Measurements from ENCODE around the gene PLD5. TPM values are rescaled to one million over a fixed set of nuclear protein-coding genes. Genes with fewer than 3 reads are reported as not detected.
"Not testable (repeated sequence)": the region's sequence is repeated elsewhere in the genome, so short reads cannot be mapped to it uniquely, and the experiment has no call there.

The PLD5 gene
- total RNA-seq, 2 experiments from 2014 or later = not detected

GRCh38 chr1:242350446-242350845 is 174.1 kb downstream of the PLD5 start:
- H3K4me3 Mint-ChIP-seq; H3K9me3 Mint-ChIP-seq (ENCODE audit: low read depth); CTCF ChIA-PET; H3K27me3 Mint-ChIP-seq; H3K4me1 Mint-ChIP-seq; H3K36me3 Mint-ChIP-seq; ATAC-seq; H3K27ac Mint-ChIP-seq; DNase-seq: not testable (repeated sequence)

GRCh38 chr1:242349636-242350035 is 174.9 kb downstream of the PLD5 start:
- H3K27me3 Mint-ChIP-seq = no peaks in the 10 kb centered on the region
- no peaks in the 10 kb centered on the region for H3K9me3 Mint-ChIP-seq (ENCODE audit: low read depth)
- H3K36me3 Mint-ChIP-seq = no peaks in the 10 kb centered on the region
- no peak for ATAC-seq
- DNase-seq = no peak
- CTCF ChIA-PET = no interaction called here
- no peaks in the 10 kb centered on the region for H3K4me1 Mint-ChIP-seq
- H3K4me3 Mint-ChIP-seq = no peak overlapping the region
- no peak overlapping the region for H3K27ac Mint-ChIP-seq

GRCh38 chr1:242330865-242331264 is 193.6 kb downstream of the PLD5 start:
- H3K27me3 Mint-ChIP-seq; CTCF ChIA-PET; H3K36me3 Mint-ChIP-seq; H3K4me3 Mint-ChIP-seq; ATAC-seq; H3K27ac Mint-ChIP-seq; H3K9me3 Mint-ChIP-seq (ENCODE audit: low read depth); H3K4me1 Mint-ChIP-seq; DNase-seq: not testable (repeated sequence)

GRCh38 chr1:242327381-242327780 is 197.1 kb downstream of the PLD5 start:
- H3K4me1 Mint-ChIP-seq; CTCF ChIA-PET; H3K4me3 Mint-ChIP-seq; H3K36me3 Mint-ChIP-seq; H3K9me3 Mint-ChIP-seq (ENCODE audit: low read depth); H3K27ac Mint-ChIP-seq; ATAC-seq; DNase-seq; H3K27me3 Mint-ChIP-seq: not testable (repeated sequence)

- ATAC-seq; H3K9me3 Mint-ChIP-seq (ENCODE audit: low read depth); H3K4me1 Mint-ChIP-seq; H3K27ac Mint-ChIP-seq; H3K4me3 Mint-ChIP-seq; H3K36me3 Mint-ChIP-seq; H3K27me3 Mint-ChIP-seq; CTCF ChIA-PET; DNase-seq: not testable (repeated sequence)
Measured at GRCh38 chr1:242321981-242322380, 202.5 kb downstream of the PLD5 start.

GRCh38 chr1:242318140-242318539 is 206.4 kb downstream of the PLD5 start:
- Mint-ChIP-seq H3K4me1 (no peaks in the 10 kb centered on the region), H3K4me3 (no peak overlapping the region), H3K9me3 (ENCODE audit: low read depth) (no peaks in the 10 kb centered on the region), H3K27ac (no peak overlapping the region), H3K36me3 (no peaks in the 10 kb centered on the region), H3K27me3 (no peaks in the 10 kb centered on the region)
- ATAC-seq (no peak), DNase-seq (no peak)
- CTCF ChIA-PET = no interaction called here

- H3K27me3 Mint-ChIP-seq; H3K27ac Mint-ChIP-seq; ATAC-seq; H3K9me3 Mint-ChIP-seq (ENCODE audit: low read depth); H3K4me3 Mint-ChIP-seq; CTCF ChIA-PET; DNase-seq; H3K36me3 Mint-ChIP-seq; H3K4me1 Mint-ChIP-seq: not testable (repeated sequence)
Measured at GRCh38 chr1:242314865-242315264, 209.6 kb downstream of the PLD5 start.

GRCh38 chr1:242314085-242314649 is 210.3 kb downstream of the PLD5 start:
- H3K36me3 Mint-ChIP-seq; CTCF ChIA-PET; H3K9me3 Mint-ChIP-seq (ENCODE audit: low read depth); H3K4me1 Mint-ChIP-seq; ATAC-seq; H3K27ac Mint-ChIP-seq; H3K27me3 Mint-ChIP-seq; H3K4me3 Mint-ChIP-seq; DNase-seq: not testable (repeated sequence)

- H3K4me3 Mint-ChIP-seq; H3K9me3 Mint-ChIP-seq (ENCODE audit: low read depth); ATAC-seq; H3K36me3 Mint-ChIP-seq; DNase-seq; H3K27ac Mint-ChIP-seq; H3K4me1 Mint-ChIP-seq; H3K27me3 Mint-ChIP-seq; CTCF ChIA-PET: not testable (repeated sequence)
Measured at GRCh38 chr1:242308681-242309080, 215.8 kb downstream of the PLD5 start.

- H3K4me1 Mint-ChIP-seq; H3K27ac Mint-ChIP-seq; DNase-seq; H3K27me3 Mint-ChIP-seq; CTCF ChIA-PET; H3K9me3 Mint-ChIP-seq (ENCODE audit: low read depth); ATAC-seq; H3K36me3 Mint-ChIP-seq; H3K4me3 Mint-ChIP-seq: not testable (repeated sequence)
Measured at GRCh38 chr1:242293781-242294180, 230.7 kb downstream of the PLD5 start.

- H3K27ac Mint-ChIP-seq, H3K36me3 Mint-ChIP-seq: not testable (repeated sequence)
Measured at GRCh38 chr1:242288067-242288466, 236.4 kb downstream of the PLD5 start.

GRCh38 chr1:242282758-242283485 is 241.6 kb downstream of the PLD5 start:
- H3K4me1 Mint-ChIP-seq; DNase-seq; H3K36me3 Mint-ChIP-seq; ATAC-seq; H3K27ac Mint-ChIP-seq; H3K4me3 Mint-ChIP-seq; H3K9me3 Mint-ChIP-seq (ENCODE audit: low read depth); CTCF ChIA-PET; H3K27me3 Mint-ChIP-seq: not testable (repeated sequence)

More at GRCh38 chr1:242288067-242288466, 236.4 kb downstream of the PLD5 start:
- H3K27me3 Mint-ChIP-seq; H3K4me3 Mint-ChIP-seq; CTCF ChIA-PET; H3K4me1 Mint-ChIP-seq; DNase-seq; H3K9me3 Mint-ChIP-seq (ENCODE audit: low read depth); ATAC-seq: not testable (repeated sequence)

- DNase-seq; H3K9me3 Mint-ChIP-seq (ENCODE audit: low read depth); H3K27ac Mint-ChIP-seq; ATAC-seq; H3K27me3 Mint-ChIP-seq; H3K36me3 Mint-ChIP-seq; H3K4me1 Mint-ChIP-seq; H3K4me3 Mint-ChIP-seq; CTCF ChIA-PET: not testable (repeated sequence)
Measured at GRCh38 chr1:242278406-242278805, 246.1 kb downstream of the PLD5 start.

GRCh38 chr1:242276769-242277168 is 247.7 kb downstream of the PLD5 start:
- DNase-seq; ATAC-seq; H3K9me3 Mint-ChIP-seq (ENCODE audit: low read depth); H3K27ac Mint-ChIP-seq; H3K4me1 Mint-ChIP-seq; CTCF ChIA-PET; H3K27me3 Mint-ChIP-seq; H3K36me3 Mint-ChIP-seq; H3K4me3 Mint-ChIP-seq: not testable (repeated sequence)
